ENCODE results near the gene IKZF3.
"Not testable (repeated sequence)": the region's sequence is repeated elsewhere in the genome, so short reads cannot be mapped to it uniquely, and the experiment has no call there.

IKZF3 gene

GRCh38 chr17:39765766-39766165, 98.3 kb downstream of the IKZF3 start:
- Histone ChIP-seq H2AFZ (ENCODE audit: low read length, unreplicated experiment) (no peak overlapping the region), H3K4me1 (ENCODE audit: control insufficient read depth, insufficient read depth, low read length, unreplicated experiment) (peaks cover 4% of the 10 kb centered on the region), H3K79me2 (ENCODE audit: control insufficient read depth, insufficient read depth, low read length, unreplicated experiment) (no peaks in the 10 kb centered on the region), H3K36me3 (ENCODE audit: insufficient read depth, low read length) (no peaks in the 10 kb centered on the region), H3K27ac (ENCODE audit: low read depth, low read length) (no peak overlapping the region), H3K27me3 (ENCODE audit: insufficient read depth, low read length) (peaks cover 3% of the 10 kb centered on the region; the same call in 1 of the 2 replicates), H3K4me3 (ENCODE audit: low read depth, low read length) (no peak overlapping the region)

- no peaks in the 10 kb centered on the region for H3K36me3 ChIP-seq (ENCODE audit: insufficient read depth, low read length)
- no peaks in the 10 kb centered on the region for H3K79me2 ChIP-seq (ENCODE audit: control insufficient read depth, insufficient read depth, low read length, unreplicated experiment)
- H3K4me1 ChIP-seq (ENCODE audit: control insufficient read depth, insufficient read depth, low read length, unreplicated experiment): peaks cover 4% of the 10 kb centered on the region
These were observed 98.9 kb downstream of the IKZF3 start for GRCh38 chr17:39765175-39765574.

DNA sequence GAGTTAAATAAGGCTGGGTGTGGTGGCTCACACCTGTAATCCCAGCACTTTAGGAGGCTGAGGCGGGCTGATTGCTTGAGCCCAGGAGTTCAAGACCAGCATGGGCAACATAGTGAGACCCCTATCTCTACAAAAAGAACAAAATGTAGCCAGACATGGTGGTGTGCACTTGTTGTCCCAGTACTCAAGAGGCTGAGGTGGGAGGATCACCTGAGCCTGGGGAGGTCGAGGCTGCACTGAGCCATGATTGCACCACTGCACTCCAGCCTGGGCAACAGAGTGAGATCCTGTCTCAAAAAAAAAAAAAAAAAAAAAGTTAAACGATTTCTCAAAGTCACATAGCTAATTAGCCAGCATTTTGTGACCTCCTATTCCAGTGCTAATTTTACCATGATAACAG, 99.9 kb downstream of the IKZF3 start:
- not testable (repeated sequence) for H3K27me3 ChIP-seq (ENCODE audit: insufficient read depth, low read length); H3K4me3 ChIP-seq (ENCODE audit: low read depth, low read length); H2AFZ ChIP-seq (ENCODE audit: low read length, unreplicated experiment); H3K36me3 ChIP-seq (ENCODE audit: insufficient read depth, low read length); H3K79me2 ChIP-seq (ENCODE audit: control insufficient read depth, insufficient read depth, low read length, unreplicated experiment); H3K4me1 ChIP-seq (ENCODE audit: control insufficient read depth, insufficient read depth, low read length, unreplicated experiment); H3K27ac ChIP-seq (ENCODE audit: low read depth, low read length)

More at GRCh38 chr17:39765175-39765574, 98.9 kb downstream of the IKZF3 start:
- H2AFZ ChIP-seq (ENCODE audit: low read length, unreplicated experiment): no peak overlapping the region
- H3K27me3 ChIP-seq (ENCODE audit: insufficient read depth, low read length): peaks cover 3% of the 10 kb centered on the region; the same call in 1 of the 2 replicates
- no peak overlapping the region for H3K4me3 ChIP-seq (ENCODE audit: low read depth, low read length)
- H3K27ac ChIP-seq (ENCODE audit: low read depth, low read length): no peak overlapping the region

DNA sequence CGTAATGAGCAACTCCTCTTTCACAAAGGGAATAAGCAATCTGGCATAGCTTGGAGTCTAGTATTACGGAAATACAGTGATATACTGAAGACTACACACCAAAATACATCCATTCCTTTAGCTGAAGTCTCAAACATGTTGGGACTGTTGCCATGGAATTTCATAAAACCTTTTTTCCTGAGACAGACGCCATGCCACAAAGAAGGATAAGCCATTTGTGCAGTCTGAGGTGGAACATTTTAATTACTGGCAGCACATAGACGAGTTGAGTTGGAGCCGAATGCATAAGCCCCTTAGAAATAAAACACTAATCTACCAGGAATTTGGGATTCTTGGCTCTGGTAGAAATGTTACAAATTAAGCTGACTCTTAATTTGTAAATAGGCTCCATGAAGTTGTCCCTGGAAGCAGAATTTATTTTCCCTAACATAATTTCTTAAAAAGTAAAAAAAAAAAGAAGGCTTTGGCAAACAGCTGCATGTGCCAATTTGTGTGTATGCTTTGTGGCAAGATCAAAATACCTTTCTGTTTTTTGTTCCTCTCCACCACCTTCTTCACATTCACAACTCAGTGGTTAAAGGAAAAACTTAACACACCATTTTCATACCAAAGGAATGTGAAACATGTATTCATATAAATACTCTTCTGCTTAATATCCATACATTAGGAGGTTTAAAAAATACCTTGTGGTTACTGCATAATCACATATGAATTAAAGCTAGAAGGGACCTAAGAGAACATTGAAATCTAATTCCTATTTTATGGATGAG, 100.9 kb downstream of the IKZF3 start:
- Histone ChIP-seq H3K27me3 (ENCODE audit: insufficient read depth, low read length) (peaks cover 3% of the 10 kb centered on the region; the same call in 1 of the 2 replicates), H3K36me3 (ENCODE audit: insufficient read depth, low read length) (no peaks in the 10 kb centered on the region), H3K4me1 (ENCODE audit: control insufficient read depth, insufficient read depth, low read length, unreplicated experiment) (peaks cover 4% of the 10 kb centered on the region), H2AFZ (ENCODE audit: low read length, unreplicated experiment) (no peak overlapping the region), H3K27ac (ENCODE audit: low read depth, low read length) (no peak overlapping the region), H3K79me2 (ENCODE audit: control insufficient read depth, insufficient read depth, low read length, unreplicated experiment) (no peaks in the 10 kb centered on the region), H3K4me3 (ENCODE audit: low read depth, low read length) (no peak overlapping the region)

GRCh38 chr17:39761861-39762496, 102.1 kb downstream of the IKZF3 start:
- Histone ChIP-seq H3K4me1 (ENCODE audit: control insufficient read depth, insufficient read depth, low read length, unreplicated experiment) (peaks cover 4% of the 10 kb centered on the region), H3K27me3 (ENCODE audit: insufficient read depth, low read length) (peaks cover 3% of the 10 kb centered on the region), H2AFZ (ENCODE audit: low read length, unreplicated experiment) (no peak overlapping the region), H3K4me3 (ENCODE audit: low read depth, low read length) (no peak overlapping the region), H3K79me2 (ENCODE audit: control insufficient read depth, insufficient read depth, low read length, unreplicated experiment) (no peaks in the 10 kb centered on the region), H3K27ac (ENCODE audit: low read depth, low read length) (no peak overlapping the region), H3K36me3 (ENCODE audit: insufficient read depth, low read length) (no peaks in the 10 kb centered on the region)

DNA sequence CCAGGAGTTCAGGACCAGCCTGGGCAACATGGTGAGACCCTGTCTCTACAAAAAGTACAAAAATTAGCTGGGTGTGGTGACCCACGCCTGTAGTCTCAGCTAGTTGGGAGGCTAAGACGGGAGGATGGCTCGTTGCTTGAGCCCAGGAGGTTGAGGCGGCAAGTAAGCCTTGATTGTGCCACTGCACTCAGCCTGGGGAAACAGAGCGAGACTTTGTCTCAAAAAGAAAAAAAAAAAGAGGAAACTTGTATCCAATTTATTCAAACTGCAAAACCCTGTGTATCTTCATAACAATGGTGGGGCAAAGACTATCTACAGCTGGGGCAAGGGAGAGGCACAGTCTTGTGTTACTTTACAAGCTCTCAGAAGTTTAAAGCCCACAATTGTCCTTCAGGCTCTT, 104.9 kb downstream of the IKZF3 start:
- Histone ChIP-seq H3K4me3 (ENCODE audit: low read depth, low read length) (no peak overlapping the region), H3K27ac (ENCODE audit: low read depth, low read length) (no peak overlapping the region), H2AFZ (ENCODE audit: low read length, unreplicated experiment) (no peak overlapping the region), H3K27me3 (ENCODE audit: insufficient read depth, low read length) (no peaks in the 10 kb centered on the region; the same call in 1 of the 2 replicates), H3K79me2 (ENCODE audit: control insufficient read depth, insufficient read depth, low read length, unreplicated experiment) (no peaks in the 10 kb centered on the region), H3K36me3 (ENCODE audit: insufficient read depth, low read length) (no peaks in the 10 kb centered on the region), H3K4me1 (ENCODE audit: control insufficient read depth, insufficient read depth, low read length, unreplicated experiment) (peaks cover 11% of the 10 kb centered on the region)

DNA sequence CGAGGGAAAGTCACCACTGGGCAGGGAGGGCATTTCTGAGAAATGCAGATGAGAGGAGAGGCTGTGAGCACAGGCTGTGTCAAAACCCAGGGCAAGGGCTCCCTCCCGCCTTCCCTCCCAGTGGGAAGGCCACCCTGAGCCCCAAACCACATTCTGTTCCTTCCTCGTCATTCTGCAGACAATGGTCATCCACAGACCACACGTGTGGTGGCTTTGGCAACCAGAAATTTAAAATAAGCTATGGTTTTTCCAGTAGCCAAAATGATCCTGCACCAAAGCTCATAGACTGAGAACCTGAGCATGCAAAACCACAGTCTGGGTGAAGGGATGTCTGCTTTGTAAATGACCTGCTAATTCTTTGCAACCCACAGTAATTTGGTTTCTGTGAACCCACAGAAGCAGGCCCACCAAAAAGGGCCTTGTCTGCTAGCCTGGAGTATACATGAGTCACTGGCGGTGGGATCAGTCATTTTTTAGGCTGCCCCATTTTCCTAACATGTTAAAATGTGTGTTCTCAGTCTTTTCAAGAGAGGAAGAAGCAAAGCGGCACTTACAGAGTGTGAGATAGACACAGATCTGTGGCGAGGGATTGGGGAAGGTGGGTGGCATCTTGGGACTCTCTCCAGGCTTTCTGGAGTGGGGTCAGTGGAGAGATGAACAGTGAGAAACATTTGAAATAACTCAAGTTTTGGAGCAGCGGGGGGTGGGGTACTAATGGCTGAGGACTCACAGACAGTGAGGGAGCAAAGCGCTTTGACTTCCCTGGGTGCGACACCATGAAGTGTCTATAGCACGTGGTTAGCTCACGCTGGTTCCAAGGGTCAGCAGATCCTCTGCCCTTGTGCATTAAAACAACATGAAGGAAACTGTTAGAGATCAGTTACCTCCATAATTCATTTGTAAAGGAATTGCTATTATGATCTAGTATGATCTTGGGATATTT, 105.9 kb downstream of the IKZF3 start:
- no peak overlapping the region for H2AFZ ChIP-seq (ENCODE audit: low read length, unreplicated experiment)
- no peak overlapping the region for H3K4me3 ChIP-seq (ENCODE audit: low read depth, low read length)
- H3K79me2 ChIP-seq (ENCODE audit: control insufficient read depth, insufficient read depth, low read length, unreplicated experiment): no peaks in the 10 kb centered on the region
- H3K36me3 ChIP-seq (ENCODE audit: insufficient read depth, low read length): no peaks in the 10 kb centered on the region
- H3K27me3 ChIP-seq (ENCODE audit: insufficient read depth, low read length): no peaks in the 10 kb centered on the region; the same call in 1 of the 2 replicates
- peaks cover 12% of the 10 kb centered on the region for H3K4me1 ChIP-seq (ENCODE audit: control insufficient read depth, insufficient read depth, low read length, unreplicated experiment)
- H3K27ac ChIP-seq (ENCODE audit: low read depth, low read length): no peak overlapping the region

DNA sequence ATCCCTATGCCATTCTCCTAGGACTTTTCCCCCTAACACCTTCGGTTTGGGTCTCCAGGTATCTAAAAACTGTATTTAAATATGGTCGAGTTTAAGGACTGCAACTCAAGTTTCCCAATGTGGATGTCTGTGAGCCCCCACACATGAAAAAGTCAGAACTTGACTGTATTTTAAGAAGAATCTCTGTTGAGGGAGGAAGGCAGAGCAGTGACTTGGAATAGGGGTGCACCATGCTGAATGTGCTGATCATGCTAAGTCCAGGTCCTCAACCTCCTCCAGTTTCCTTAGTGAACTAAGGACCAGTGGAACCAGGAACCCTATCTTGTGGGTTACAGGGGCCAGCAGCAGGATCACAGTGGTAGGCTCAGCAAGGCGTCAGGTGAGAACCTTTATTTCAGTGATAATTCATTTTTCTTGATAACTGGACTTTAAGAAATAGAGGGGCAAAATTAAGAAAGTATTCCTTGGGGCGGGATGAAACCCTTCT, 106.9 kb downstream of the IKZF3 start:
- H3K36me3 ChIP-seq (ENCODE audit: insufficient read depth, low read length): no peaks in the 10 kb centered on the region
- peaks cover 10% of the 10 kb centered on the region for H3K4me1 ChIP-seq (ENCODE audit: control insufficient read depth, insufficient read depth, low read length, unreplicated experiment)
- no peak overlapping the region for H2AFZ ChIP-seq (ENCODE audit: low read length, unreplicated experiment)
- no peaks in the 10 kb centered on the region for H3K79me2 ChIP-seq (ENCODE audit: control insufficient read depth, insufficient read depth, low read length, unreplicated experiment)
- no peak overlapping the region for H3K4me3 ChIP-seq (ENCODE audit: low read depth, low read length)
- no peak overlapping the region for H3K27ac ChIP-seq (ENCODE audit: low read depth, low read length)
- no peaks in the 10 kb centered on the region; the same call in 1 of the 2 replicates for H3K27me3 ChIP-seq (ENCODE audit: insufficient read depth, low read length)

DNA sequence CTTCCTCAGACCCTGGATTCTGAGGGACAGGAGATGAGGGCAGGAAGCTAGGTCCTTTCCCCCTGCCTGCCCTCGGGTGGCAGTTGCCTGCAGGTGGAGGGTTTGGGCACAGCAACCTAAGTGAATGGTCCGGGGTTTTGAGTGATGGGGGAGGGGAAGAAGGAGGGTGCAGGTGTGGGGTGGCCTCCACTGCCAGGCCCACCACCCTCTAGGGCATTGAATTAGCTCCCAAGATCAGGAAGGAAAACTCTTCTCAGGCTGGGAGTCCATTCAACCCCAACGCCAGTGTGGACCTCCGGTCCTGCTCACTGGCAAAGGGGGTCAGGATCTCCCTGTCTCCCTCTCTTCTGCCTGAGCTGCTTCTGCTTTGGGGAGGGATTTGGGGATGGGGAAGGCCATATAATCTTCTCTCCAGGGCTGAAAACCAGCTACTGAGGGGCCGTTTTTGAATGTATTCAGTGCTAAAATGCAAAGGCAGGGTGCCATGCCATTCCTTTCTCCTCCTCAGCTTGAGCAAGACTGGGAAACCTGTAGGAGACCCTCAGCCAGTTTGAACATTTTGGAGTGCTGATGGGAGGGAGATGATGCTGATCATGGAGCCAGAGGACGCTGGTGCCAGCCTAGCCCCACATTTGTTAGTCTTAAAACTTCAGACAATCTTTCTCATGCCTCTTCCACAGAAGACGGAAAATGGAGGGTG, 107.6 kb downstream of the IKZF3 start:
- Histone ChIP-seq H2AFZ (ENCODE audit: low read length, unreplicated experiment) (no peak overlapping the region), H3K4me1 (ENCODE audit: control insufficient read depth, insufficient read depth, low read length, unreplicated experiment) (peaks cover 10% of the 10 kb centered on the region), H3K27me3 (ENCODE audit: insufficient read depth, low read length) (no peaks in the 10 kb centered on the region; the same call in 1 of the 2 replicates), H3K36me3 (ENCODE audit: insufficient read depth, low read length) (no peaks in the 10 kb centered on the region), H3K27ac (ENCODE audit: low read depth, low read length) (no peak overlapping the region), H3K79me2 (ENCODE audit: control insufficient read depth, insufficient read depth, low read length, unreplicated experiment) (no peaks in the 10 kb centered on the region), H3K4me3 (ENCODE audit: low read depth, low read length) (no peak overlapping the region)

Data from ACC112 (cell line).